Measurements from ENCODE around the gene STON2. TPM values are rescaled to one million over a fixed set of nuclear protein-coding genes. Genes with fewer than 3 reads are reported as not detected.
"Not testable (repeated sequence)": the region's sequence is repeated elsewhere in the genome, so short reads cannot be mapped to it uniquely, and the experiment has no call there.

The STON2 gene
- polyA plus RNA-seq, 4 donors = 3.4 to 11.5 (median 4.3) TPM

- no peak for FAIRE-seq
- Histone ChIP-seq H3K4me3 (ENCODE audit: low read depth in 1 of 3, low read length in 3 of 3) (no peak overlapping the region), H3K36me3 (ENCODE audit: control insufficient read depth in 3 of 3, insufficient read depth in 2 of 3, low read depth in 1 of 3, low read length in 3 of 3) (no peaks in the 10 kb centered on the region), H3K9me3 (ENCODE audit: control insufficient read depth in 2 of 2, insufficient read depth in 1 of 2, low read depth in 1 of 2, low read length in 1 of 2) (peaks cover 0 to 3% of the 10 kb centered on the region in 2 donors), H3K27me3 (ENCODE audit: control insufficient read depth in 3 of 3, insufficient read depth in 3 of 3, low read length in 3 of 3) (no peaks in the 10 kb centered on the region), H3K27ac (ENCODE audit: low read depth in 1 of 3, low read length in 2 of 3) (no peak overlapping the region), H3K4me1 (ENCODE audit: control insufficient read depth in 3 of 3, insufficient read depth in 2 of 3, low read depth in 1 of 3, low read length in 2 of 3) (no peaks in the 10 kb centered on the region)
- DNase-seq = no peak
- WGBS, 3 donors = 71 to 72% (median 71%) methylated on average over 8 of the region's 8 CpGs
Measured at GRCh38 chr14:81247271-81247766, 152.8 kb downstream of the STON2 start.

GRCh38 chr14:81246461-81247270 is 153.5 kb downstream of the STON2 start:
- Histone ChIP-seq H3K9me3 (ENCODE audit: control insufficient read depth in 2 of 2, insufficient read depth in 1 of 2, low read depth in 1 of 2, low read length in 1 of 2) (peaks cover 0 to 3% of the 10 kb centered on the region in 2 donors), H3K36me3 (ENCODE audit: control insufficient read depth in 3 of 3, insufficient read depth in 2 of 3, low read depth in 1 of 3, low read length in 3 of 3) (no peaks in the 10 kb centered on the region), H3K4me3 (ENCODE audit: low read depth in 1 of 3, low read length in 3 of 3) (no peak overlapping the region), H3K27ac (ENCODE audit: low read depth in 1 of 3, low read length in 2 of 3) (no peak overlapping the region), H3K4me1 (ENCODE audit: control insufficient read depth in 3 of 3, insufficient read depth in 2 of 3, low read depth in 1 of 3, low read length in 2 of 3) (no peaks in the 10 kb centered on the region), H3K27me3 (ENCODE audit: control insufficient read depth in 3 of 3, insufficient read depth in 3 of 3, low read length in 3 of 3) (no peaks in the 10 kb centered on the region)
- no peak for FAIRE-seq
- no peak for DNase-seq
- WGBS, 3 donors = 84 to 87% (median 85%) methylated on average over 19 of the region's 19 CpGs

GRCh38 chr14:81245771-81246170 is 154.4 kb downstream of the STON2 start:
- no peaks in the 10 kb centered on the region for H3K4me1 ChIP-seq (ENCODE audit: control insufficient read depth in 3 of 3, insufficient read depth in 2 of 3, low read depth in 1 of 3, low read length in 2 of 3)
- FAIRE-seq (no peak), DNase-seq (no peak)
- H3K36me3 ChIP-seq (ENCODE audit: control insufficient read depth in 3 of 3, insufficient read depth in 2 of 3, low read depth in 1 of 3, low read length in 3 of 3) = no peaks in the 10 kb centered on the region
- H3K4me3 ChIP-seq (ENCODE audit: low read depth in 1 of 3, low read length in 3 of 3) = no peak overlapping the region
- no peaks in the 10 kb centered on the region for H3K27me3 ChIP-seq (ENCODE audit: control insufficient read depth in 3 of 3, insufficient read depth in 3 of 3, low read length in 3 of 3)
- no peak overlapping the region for H3K27ac ChIP-seq (ENCODE audit: low read depth in 1 of 3, low read length in 2 of 3)
- 36 to 45% (median 40%) methylated on average over 1 of the region's 1 CpG for WGBS, 3 donors
- H3K9me3 ChIP-seq (ENCODE audit: control insufficient read depth in 2 of 2, insufficient read depth in 1 of 2, low read depth in 1 of 2, low read length in 1 of 2) = peaks cover 0 to 3% of the 10 kb centered on the region in 2 donors

GRCh38 chr14:81244431-81244830 is 155.7 kb downstream of the STON2 start:
- 89 to 97% (median 93%) methylated on average over 14 to 28 of the region's 28 CpGs for WGBS, 3 donors
- not testable (repeated sequence) for FAIRE-seq; H3K9me3 ChIP-seq (ENCODE audit: control insufficient read depth in 2 of 2, insufficient read depth in 1 of 2, low read depth in 1 of 2, low read length in 1 of 2); H3K36me3 ChIP-seq (ENCODE audit: control insufficient read depth in 3 of 3, insufficient read depth in 2 of 3, low read depth in 1 of 3, low read length in 3 of 3); DNase-seq; H3K27me3 ChIP-seq (ENCODE audit: control insufficient read depth in 3 of 3, insufficient read depth in 3 of 3, low read length in 3 of 3); H3K27ac ChIP-seq (ENCODE audit: low read depth in 1 of 3, low read length in 2 of 3); H3K4me1 ChIP-seq (ENCODE audit: control insufficient read depth in 3 of 3, insufficient read depth in 2 of 3, low read depth in 1 of 3, low read length in 2 of 3); H3K4me3 ChIP-seq (ENCODE audit: low read depth in 1 of 3, low read length in 3 of 3)

GRCh38 chr14:81243499-81243898 is 156.6 kb downstream of the STON2 start:
- Histone ChIP-seq H3K9me3 (ENCODE audit: control insufficient read depth in 2 of 2, insufficient read depth in 1 of 2, low read depth in 1 of 2, low read length in 1 of 2) (peaks cover 0 to 3% of the 10 kb centered on the region in 2 donors), H3K27ac (ENCODE audit: low read depth in 1 of 3, low read length in 2 of 3) (no peak overlapping the region), H3K27me3 (ENCODE audit: control insufficient read depth in 3 of 3, insufficient read depth in 3 of 3, low read length in 3 of 3) (no peaks in the 10 kb centered on the region), H3K4me1 (ENCODE audit: control insufficient read depth in 3 of 3, insufficient read depth in 2 of 3, low read depth in 1 of 3, low read length in 2 of 3) (no peaks in the 10 kb centered on the region), H3K36me3 (ENCODE audit: control insufficient read depth in 3 of 3, insufficient read depth in 2 of 3, low read depth in 1 of 3, low read length in 3 of 3) (no peaks in the 10 kb centered on the region), H3K4me3 (ENCODE audit: low read depth in 1 of 3, low read length in 3 of 3) (no peak overlapping the region)
- DNase-seq = no peak
- FAIRE-seq = no peak
- 81 to 85% (median 85%) methylated on average over 2 of the region's 2 CpGs for WGBS, 3 donors

DNA sequence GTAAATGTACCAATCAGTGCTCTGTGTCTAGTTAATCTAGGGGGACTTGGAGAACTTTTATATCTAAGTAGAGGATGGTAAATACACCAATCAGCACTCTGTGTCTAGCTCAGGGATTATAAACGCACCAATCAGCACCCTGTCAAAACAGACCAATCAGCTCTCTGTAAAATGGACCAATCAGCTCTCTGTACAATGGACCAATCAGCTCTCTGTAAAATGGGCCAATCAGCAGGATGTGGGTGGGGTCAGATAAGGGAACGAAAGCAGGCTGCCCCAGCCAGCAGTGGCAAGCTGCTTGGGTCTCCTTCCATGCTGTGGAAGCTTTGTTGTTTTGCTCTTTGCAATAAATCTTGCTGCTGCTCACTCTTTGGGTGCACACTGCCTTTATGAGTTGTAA is 163.3 kb downstream of the STON2 start:
- H3K9me3 ChIP-seq (ENCODE audit: control insufficient read depth in 2 of 2, insufficient read depth in 1 of 2, low read depth in 1 of 2, low read length in 1 of 2); DNase-seq; H3K4me1 ChIP-seq (ENCODE audit: control insufficient read depth in 3 of 3, insufficient read depth in 2 of 3, low read depth in 1 of 3, low read length in 2 of 3); H3K27ac ChIP-seq (ENCODE audit: low read depth in 1 of 3, low read length in 2 of 3); FAIRE-seq; H3K27me3 ChIP-seq (ENCODE audit: control insufficient read depth in 3 of 3, insufficient read depth in 3 of 3, low read length in 3 of 3); H3K4me3 ChIP-seq (ENCODE audit: low read depth in 1 of 3, low read length in 3 of 3); H3K36me3 ChIP-seq (ENCODE audit: control insufficient read depth in 3 of 3, insufficient read depth in 2 of 3, low read depth in 1 of 3, low read length in 3 of 3): not testable (repeated sequence)
- 56 to 73% (median 67%) methylated on average over 2 of the region's 2 CpGs for WGBS, 3 donors

DNA sequence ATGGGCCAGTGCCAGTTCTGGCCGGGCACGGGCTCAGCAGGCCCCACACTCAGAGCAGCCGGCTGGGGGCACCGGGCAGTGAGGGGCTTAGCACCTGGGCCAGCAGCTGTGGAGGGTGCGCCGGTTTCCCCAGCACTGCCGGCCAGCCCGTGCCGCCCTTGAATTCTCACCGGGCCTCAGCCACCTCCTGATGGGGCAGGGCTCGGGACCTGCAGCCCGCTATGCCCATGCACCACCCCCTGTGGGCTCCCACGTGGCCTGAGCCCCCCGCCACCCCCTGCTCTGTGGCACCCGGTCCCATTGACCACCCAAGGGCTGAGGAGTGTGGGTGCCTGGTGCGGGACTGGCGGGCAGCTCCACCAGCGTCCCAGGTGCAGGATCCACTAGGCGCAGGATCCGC is 164.0 kb downstream of the STON2 start:
- no peak overlapping the region for H3K4me3 ChIP-seq (ENCODE audit: low read depth in 1 of 3, low read length in 3 of 3)
- no peak overlapping the region for H3K27ac ChIP-seq (ENCODE audit: low read depth in 1 of 3, low read length in 2 of 3)
- FAIRE-seq = no peak
- WGBS, 3 donors = 94 to 97% (median 95%) methylated on average over 16 to 20 of the region's 20 CpGs
- H3K36me3 ChIP-seq (ENCODE audit: control insufficient read depth in 3 of 3, insufficient read depth in 2 of 3, low read depth in 1 of 3, low read length in 3 of 3) = no peaks in the 10 kb centered on the region
- DNase-seq = no peak
- H3K27me3 ChIP-seq (ENCODE audit: control insufficient read depth in 3 of 3, insufficient read depth in 3 of 3, low read length in 3 of 3) = no peaks in the 10 kb centered on the region
- peaks cover 0 to 2% of the 10 kb centered on the region in 2 donors for H3K9me3 ChIP-seq (ENCODE audit: control insufficient read depth in 2 of 2, insufficient read depth in 1 of 2, low read depth in 1 of 2, low read length in 1 of 2)
- no peaks in the 10 kb centered on the region for H3K4me1 ChIP-seq (ENCODE audit: control insufficient read depth in 3 of 3, insufficient read depth in 2 of 3, low read depth in 1 of 3, low read length in 2 of 3)

GRCh38 chr14:81235096-81235495 is 165.0 kb downstream of the STON2 start:
- 54 to 68% (median 59%) methylated on average over 2 of the region's 2 CpGs for WGBS, 3 donors
- H3K4me3 ChIP-seq (ENCODE audit: low read depth in 1 of 3, low read length in 3 of 3) = no peak overlapping the region
- H3K27ac ChIP-seq (ENCODE audit: low read depth in 1 of 3, low read length in 2 of 3) = no peak overlapping the region
- no peak for FAIRE-seq
- H3K9me3 ChIP-seq (ENCODE audit: control insufficient read depth in 2 of 2, insufficient read depth in 1 of 2, low read depth in 1 of 2, low read length in 1 of 2) = peaks cover 0 to 6% of the 10 kb centered on the region in 2 donors
- no peaks in the 10 kb centered on the region for H3K36me3 ChIP-seq (ENCODE audit: control insufficient read depth in 3 of 3, insufficient read depth in 2 of 3, low read depth in 1 of 3, low read length in 3 of 3)
- H3K4me1 ChIP-seq (ENCODE audit: control insufficient read depth in 3 of 3, insufficient read depth in 2 of 3, low read depth in 1 of 3, low read length in 2 of 3) = no peaks in the 10 kb centered on the region
- H3K27me3 ChIP-seq (ENCODE audit: control insufficient read depth in 3 of 3, insufficient read depth in 3 of 3, low read length in 3 of 3) = no peaks in the 10 kb centered on the region
- DNase-seq = no peak

DNA sequence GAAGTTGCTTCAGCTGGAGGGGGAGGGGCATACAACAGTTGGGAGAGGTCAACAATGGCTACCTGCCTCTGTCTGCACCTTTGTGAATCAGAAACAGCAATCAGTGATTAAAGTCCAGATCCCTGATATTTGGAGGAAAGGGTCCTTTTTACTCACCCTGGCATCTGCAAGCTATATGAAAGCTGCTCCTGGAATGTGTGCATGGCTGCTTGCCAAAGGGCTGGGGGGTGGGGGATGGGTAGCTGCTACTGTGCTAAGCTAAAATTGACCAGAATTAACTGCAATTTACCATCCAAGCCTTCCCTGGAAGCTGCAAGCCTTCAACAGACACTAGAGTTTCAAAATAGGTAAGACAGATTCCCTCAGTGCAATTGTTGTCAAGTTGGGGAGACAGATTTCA is 165.8 kb downstream of the STON2 start:
- DNase-seq = peak in 1 of 2 donors; percentile 24
- Histone ChIP-seq H3K9me3 (ENCODE audit: control insufficient read depth in 2 of 2, insufficient read depth in 1 of 2, low read depth in 1 of 2, low read length in 1 of 2) (peaks cover 0 to 8% of the 10 kb centered on the region in 2 donors), H3K4me1 (ENCODE audit: control insufficient read depth in 3 of 3, insufficient read depth in 2 of 3, low read depth in 1 of 3, low read length in 2 of 3) (no peaks in the 10 kb centered on the region), H3K27me3 (ENCODE audit: control insufficient read depth in 3 of 3, insufficient read depth in 3 of 3, low read length in 3 of 3) (no peaks in the 10 kb centered on the region), H3K27ac (ENCODE audit: low read depth in 1 of 3, low read length in 2 of 3) (no peak overlapping the region), H3K4me3 (ENCODE audit: low read depth in 1 of 3, low read length in 3 of 3) (no peak overlapping the region), H3K36me3 (ENCODE audit: control insufficient read depth in 3 of 3, insufficient read depth in 2 of 3, low read depth in 1 of 3, low read length in 3 of 3) (no peaks in the 10 kb centered on the region)
- FAIRE-seq = no peak
